NCI-H2227 (cell line): ENCODE data around the gene IFI6.
"Not testable (repeated sequence)": the region's sequence is repeated elsewhere in the genome, so short reads cannot be mapped to it uniquely, and the experiment has no call there.

Source experiments
- DNase-seq: peaks from one replicate; lab custom pipeline; 2025; ENCODE audit not compliant: unreplicated experiment; lab: John Stamatoyannopoulos, UW

The IFI6 gene

GRCh38 chr1:27632387-27633297 is 39.4 kb downstream of the IFI6 start:
- no peak for DNase-seq

- DNase-seq: no peak
Observed at GRCh38 chr1:27630859-27631491, 41.0 kb downstream of the IFI6 start.

GRCh38 chr1:27628712-27629111 is 43.3 kb downstream of the IFI6 start:
- DNase-seq: no peak

- DNase-seq: not testable (repeated sequence)
Observed at GRCh38 chr1:27627733-27628132, 44.3 kb downstream of the IFI6 start.

GRCh38 chr1:27627061-27627460 is 44.9 kb downstream of the IFI6 start:
- DNase-seq: no peak

- DNase-seq: no peak
Observed at GRCh38 chr1:27626031-27626935, 45.7 kb downstream of the IFI6 start.

GRCh38 chr1:27624467-27625178 is 47.4 kb downstream of the IFI6 start:
- peak; percentile 37 for DNase-seq

GRCh38 chr1:27623327-27624212 is 48.4 kb downstream of the IFI6 start:
- DNase-seq: no peak

GRCh38 chr1:27622828-27623227 is 49.2 kb downstream of the IFI6 start:
- DNase-seq: no peak

- no peak for DNase-seq
Observed at GRCh38 chr1:27621051-27621920, 50.7 kb downstream of the IFI6 start.

GRCh38 chr1:27619782-27620438 is 52.1 kb downstream of the IFI6 start:
- DNase-seq: not testable (repeated sequence)

GRCh38 chr1:27618341-27619082 is 53.5 kb downstream of the IFI6 start:
- DNase-seq: no peak

GRCh38 chr1:27617420-27617819 is 54.6 kb downstream of the IFI6 start:
- no peak for DNase-seq

- DNase-seq: no peak
Observed at GRCh38 chr1:27616441-27616840, 55.6 kb downstream of the IFI6 start.
